ENCODE measurements around the gene FRMD1.
A peak's percentile ranks its signal among the peaks of the same experiment; 100 is the strongest.

The FRMD1 gene

GRCh38 chr6:168122011-168122410 is 43.0 kb upstream of the FRMD1 start:
- no peak for TF ChIP-seq CTCF (IDR thresholded peaks at IDR 0.05; ENCODE audit: poor library complexity, severe bottlenecking)
- Histone ChIP-seq H3K27me3 (ENCODE audit: insufficient read depth, poor library complexity, severe bottlenecking) (peaks cover 3% of the 10 kb centered on the region), H3K4me1 (ENCODE audit: insufficient read depth, poor library complexity, severe bottlenecking) (no peaks in the 10 kb centered on the region), H3K9me3 (ENCODE audit: severe bottlenecking) (no peaks in the 10 kb centered on the region), H3K36me3 (ENCODE audit: low read depth) (no peaks in the 10 kb centered on the region), H3K4me3 (ENCODE audit: severe bottlenecking) (no peak overlapping the region), H3K27ac (ENCODE audit: poor library complexity, severe bottlenecking) (no peak overlapping the region)
- peak; percentile 42 for DNase-seq (ENCODE audit: low spot score)
- no peak for ATAC-seq (ENCODE audit: low read depth)

- Histone ChIP-seq H3K4me3 (ENCODE audit: severe bottlenecking) (no peak overlapping the region), H3K27ac (ENCODE audit: poor library complexity, severe bottlenecking) (no peak overlapping the region), H3K27me3 (ENCODE audit: insufficient read depth, poor library complexity, severe bottlenecking) (no peaks in the 10 kb centered on the region), H3K9me3 (ENCODE audit: severe bottlenecking) (no peaks in the 10 kb centered on the region), H3K4me1 (ENCODE audit: insufficient read depth, poor library complexity, severe bottlenecking) (no peaks in the 10 kb centered on the region), H3K36me3 (ENCODE audit: low read depth) (no peaks in the 10 kb centered on the region)
- no peak for ATAC-seq (ENCODE audit: low read depth)
- no peak for TF ChIP-seq CTCF (IDR thresholded peaks at IDR 0.05; ENCODE audit: poor library complexity, severe bottlenecking)
- DNase-seq (ENCODE audit: low spot score), result no peak
These were observed 42.3 kb upstream of the FRMD1 start for GRCh38 chr6:168121303-168121665.

GRCh38 chr6:168120390-168121302 is 41.6 kb upstream of the FRMD1 start:
- TF ChIP-seq CTCF (IDR thresholded peaks at IDR 0.05; ENCODE audit: poor library complexity, severe bottlenecking), result no peak
- DNase-seq (ENCODE audit: low spot score), result peak; percentile 21

GRCh38 chr6:168119539-168119938 is 40.5 kb upstream of the FRMD1 start:
- DNase-seq (ENCODE audit: low spot score), result no peak
- H3K27ac ChIP-seq (ENCODE audit: poor library complexity, severe bottlenecking), result no peak overlapping the region
- no peaks in the 10 kb centered on the region for H3K4me1 ChIP-seq (ENCODE audit: insufficient read depth, poor library complexity, severe bottlenecking)
- H3K9me3 ChIP-seq (ENCODE audit: severe bottlenecking), result no peaks in the 10 kb centered on the region
- no peak overlapping the region for H3K4me3 ChIP-seq (ENCODE audit: severe bottlenecking)
- ATAC-seq (ENCODE audit: low read depth), result no peak
- H3K36me3 ChIP-seq (ENCODE audit: low read depth), result no peaks in the 10 kb centered on the region
- H3K27me3 ChIP-seq (ENCODE audit: insufficient read depth, poor library complexity, severe bottlenecking), result no peaks in the 10 kb centered on the region
- TF ChIP-seq CTCF (IDR thresholded peaks at IDR 0.05; ENCODE audit: poor library complexity, severe bottlenecking), result no peak

More at GRCh38 chr6:168120390-168121302, 41.6 kb upstream of the FRMD1 start:
- H3K4me3 ChIP-seq (ENCODE audit: severe bottlenecking), result no peak overlapping the region
- no peaks in the 10 kb centered on the region for H3K27me3 ChIP-seq (ENCODE audit: insufficient read depth, poor library complexity, severe bottlenecking)
- H3K27ac ChIP-seq (ENCODE audit: poor library complexity, severe bottlenecking), result no peak overlapping the region
- no peak for ATAC-seq (ENCODE audit: low read depth)
- H3K9me3 ChIP-seq (ENCODE audit: severe bottlenecking), result no peaks in the 10 kb centered on the region
- H3K4me1 ChIP-seq (ENCODE audit: insufficient read depth, poor library complexity, severe bottlenecking), result no peaks in the 10 kb centered on the region
- H3K36me3 ChIP-seq (ENCODE audit: low read depth), result no peaks in the 10 kb centered on the region

- ATAC-seq (ENCODE audit: low read depth), result no peak
- no peak for TF ChIP-seq CTCF (IDR thresholded peaks at IDR 0.05; ENCODE audit: poor library complexity, severe bottlenecking)
These were observed 39.9 kb upstream of the FRMD1 start for GRCh38 chr6:168118935-168119334.

More at GRCh38 chr6:168118935-168119334, 39.9 kb upstream of the FRMD1 start:
- Histone ChIP-seq H3K36me3 (ENCODE audit: low read depth) (no peaks in the 10 kb centered on the region), H3K27me3 (ENCODE audit: insufficient read depth, poor library complexity, severe bottlenecking) (no peaks in the 10 kb centered on the region), H3K4me1 (ENCODE audit: insufficient read depth, poor library complexity, severe bottlenecking) (no peaks in the 10 kb centered on the region), H3K27ac (ENCODE audit: poor library complexity, severe bottlenecking) (no peak overlapping the region), H3K9me3 (ENCODE audit: severe bottlenecking) (no peaks in the 10 kb centered on the region), H3K4me3 (ENCODE audit: severe bottlenecking) (no peak overlapping the region)
- DNase-seq (ENCODE audit: low spot score), result no peak

Measured in RWPE2 (cell line).